ENCODE results near the gene CSNK1G3.

DNA sequence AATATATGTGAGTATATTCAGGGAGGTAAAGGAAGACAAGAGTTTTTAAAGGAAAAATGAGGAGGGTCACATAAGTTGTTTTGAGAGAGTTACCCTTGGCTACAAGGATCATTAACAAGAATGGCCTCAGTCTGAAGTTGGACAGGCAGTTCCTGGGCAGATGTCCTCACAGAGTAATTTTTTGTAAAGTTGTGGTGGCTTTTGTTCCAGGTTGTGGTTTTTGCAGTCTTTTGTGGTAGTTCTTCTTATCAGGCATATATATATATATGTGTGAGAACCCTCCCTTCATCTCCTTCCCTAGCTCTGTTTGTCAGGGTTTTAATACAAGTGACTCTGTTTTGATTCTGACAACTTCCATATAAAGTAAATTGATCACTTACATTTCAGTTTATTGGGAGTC, 60.0 kb downstream of the CSNK1G3 start:
- TF ChIP-seq EZH2 (IDR thresholded peaks at IDR 0.05; ENCODE audit: insufficient read depth, poor library complexity, severe bottlenecking) (no peak), EZH2phosphoT487 (IDR thresholded peaks at IDR 0.05; ENCODE audit: insufficient read depth, low read depth) (no peak)

Data from GM23248 (cell line).